ENCODE measurements around the gene COQ10A. TPM values are rescaled to one million over a fixed set of nuclear protein-coding genes. Genes with fewer than 3 reads are reported as not detected.
"Not testable (repeated sequence)": the region's sequence is repeated elsewhere in the genome, so short reads cannot be mapped to it uniquely, and the experiment has no call there.

The COQ10A gene
- total RNA-seq, 1 experiment from 2014 or later, result 14.4 TPM

- H3K27ac ChIP-seq, result peak overlapping the region; percentile 37; the same call in 1 of the 2 replicates
- peak; percentile 38 to 58 for DNase-seq
These were observed 9.2 kb upstream of the COQ10A start for GRCh38 chr12:56257491-56258067.

DNA sequence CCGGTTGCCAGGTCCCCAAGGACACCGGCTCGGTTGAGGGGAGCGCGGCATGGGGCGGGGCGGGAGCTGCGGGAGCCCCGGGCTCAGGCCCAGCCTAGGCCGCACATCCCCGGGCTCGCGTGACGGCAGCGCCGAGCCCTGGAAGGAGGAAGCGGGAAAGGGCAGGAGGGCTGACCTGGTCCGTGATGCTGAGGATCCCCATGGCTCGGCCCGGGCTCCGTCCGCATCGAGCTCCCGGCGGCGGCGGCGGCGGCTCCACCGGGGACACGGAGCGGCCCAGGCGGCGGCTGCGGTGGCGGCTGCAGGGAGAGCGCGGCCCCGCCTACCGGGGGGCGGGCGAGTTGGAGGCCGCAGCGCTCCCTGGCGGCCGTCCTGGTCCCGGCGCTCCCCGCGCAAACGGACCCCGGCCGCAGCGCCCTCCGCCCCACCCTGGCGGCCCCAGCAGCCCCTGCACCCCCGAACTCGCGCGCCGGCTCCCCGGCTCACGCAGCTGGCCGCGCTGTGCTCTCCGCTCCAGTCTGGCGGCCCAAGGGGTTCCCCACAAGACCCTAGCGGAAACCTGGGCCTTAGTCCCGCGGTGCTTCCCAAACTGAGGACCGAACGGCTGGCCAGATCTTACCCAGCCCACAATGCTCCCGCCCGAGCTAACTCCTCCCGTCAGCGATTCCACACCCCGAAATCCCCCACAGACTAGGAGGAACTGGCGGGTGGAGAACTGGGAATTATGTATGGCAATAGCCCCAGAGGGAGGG is 8.5 kb upstream of the COQ10A start, which contains the start of gene ANKRD52:
TSS of gene ANKRD52 (minus strand) at position 317 of the 752 bp plus-strand sequence. CDS start at position 202, 115 bp downstream.
- peak; percentile 78 to 84 for DNase-seq
- H3K27ac ChIP-seq, result peak within 1 kb of the TSS; percentile 72
- peak within 1 kb of the TSS; percentile 87 for H3K4me3 ChIP-seq
- H3K4me1 ChIP-seq, result peaks cover 15% of the 10 kb centered on the region; the same call in 1 of the 2 replicates
- no peaks in the 10 kb centered on the region for H3K9me3 ChIP-seq (replicated peaks)
- peaks cover 13% of the 10 kb centered on the region for H3K36me3 ChIP-seq
- no peaks in the 10 kb centered on the region for H3K27me3 ChIP-seq

More at GRCh38 chr12:56257491-56258067, 9.2 kb upstream of the COQ10A start:
- Histone ChIP-seq H3K4me1 (peaks cover 15% of the 10 kb centered on the region; the same call in 1 of the 2 replicates), H3K4me3 (peak overlapping the region; percentile 87), H3K9me3 (replicated peaks) (no peaks in the 10 kb centered on the region), H3K27me3 (no peaks in the 10 kb centered on the region), H3K36me3 (peaks cover 17% of the 10 kb centered on the region)

DNA sequence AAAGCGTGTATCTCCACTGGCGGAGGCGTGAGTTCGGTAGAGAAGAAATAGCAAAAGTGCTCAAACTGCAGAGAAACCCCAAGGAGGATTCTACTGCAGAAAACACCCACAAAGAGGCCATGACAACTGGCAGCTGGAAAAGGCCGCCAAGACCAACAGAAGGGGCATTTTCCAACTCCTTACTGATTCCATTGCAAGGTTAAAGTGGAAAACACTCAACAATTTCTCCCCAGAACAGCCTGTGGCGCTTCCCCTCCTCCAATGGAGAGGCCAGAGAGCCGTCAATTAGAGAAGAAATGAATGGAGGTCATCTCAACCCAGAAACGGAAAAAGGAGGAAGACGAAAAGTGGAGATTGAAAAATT is 7.9 kb upstream of the COQ10A start:
- no peak for DNase-seq
- no peaks in the 10 kb centered on the region for H3K9me3 ChIP-seq (replicated peaks)
- peak overlapping the region; percentile 72 for H3K27ac ChIP-seq
- no peaks in the 10 kb centered on the region for H3K27me3 ChIP-seq
- peak overlapping the region; percentile 87 for H3K4me3 ChIP-seq
- peaks cover 15% of the 10 kb centered on the region; the same call in 1 of the 2 replicates for H3K4me1 ChIP-seq
- peaks cover 9% of the 10 kb centered on the region for H3K36me3 ChIP-seq

- H3K27me3 ChIP-seq, result no peaks in the 10 kb centered on the region
- peaks cover 6% of the 10 kb centered on the region; the same call in 1 of the 2 replicates for H3K36me3 ChIP-seq
- H3K4me3 ChIP-seq, result no peak overlapping the region
- H3K4me1 ChIP-seq, result peaks cover 15% of the 10 kb centered on the region; the same call in 1 of the 2 replicates
- no peak for DNase-seq
- H3K9me3 ChIP-seq (replicated peaks), result no peaks in the 10 kb centered on the region
- no peak overlapping the region for H3K27ac ChIP-seq
These were observed 6.4 kb upstream of the COQ10A start for GRCh38 chr12:56260380-56260779.

- Histone ChIP-seq H3K36me3 (0 out of 2 replicates have a peak, but pooled peaks cover 6% of the 10 kb centered on the region), H3K4me1 (peaks cover 15% of the 10 kb centered on the region; the same call in 1 of the 2 replicates), H3K27ac (no peak overlapping the region; the same call in 1 of the 2 replicates), H3K27me3 (no peaks in the 10 kb centered on the region), H3K9me3 (replicated peaks) (no peaks in the 10 kb centered on the region), H3K4me3 (no peak overlapping the region)
- no peak for DNase-seq
These were observed 5.8 kb upstream of the COQ10A start for GRCh38 chr12:56260921-56261320.

DNA sequence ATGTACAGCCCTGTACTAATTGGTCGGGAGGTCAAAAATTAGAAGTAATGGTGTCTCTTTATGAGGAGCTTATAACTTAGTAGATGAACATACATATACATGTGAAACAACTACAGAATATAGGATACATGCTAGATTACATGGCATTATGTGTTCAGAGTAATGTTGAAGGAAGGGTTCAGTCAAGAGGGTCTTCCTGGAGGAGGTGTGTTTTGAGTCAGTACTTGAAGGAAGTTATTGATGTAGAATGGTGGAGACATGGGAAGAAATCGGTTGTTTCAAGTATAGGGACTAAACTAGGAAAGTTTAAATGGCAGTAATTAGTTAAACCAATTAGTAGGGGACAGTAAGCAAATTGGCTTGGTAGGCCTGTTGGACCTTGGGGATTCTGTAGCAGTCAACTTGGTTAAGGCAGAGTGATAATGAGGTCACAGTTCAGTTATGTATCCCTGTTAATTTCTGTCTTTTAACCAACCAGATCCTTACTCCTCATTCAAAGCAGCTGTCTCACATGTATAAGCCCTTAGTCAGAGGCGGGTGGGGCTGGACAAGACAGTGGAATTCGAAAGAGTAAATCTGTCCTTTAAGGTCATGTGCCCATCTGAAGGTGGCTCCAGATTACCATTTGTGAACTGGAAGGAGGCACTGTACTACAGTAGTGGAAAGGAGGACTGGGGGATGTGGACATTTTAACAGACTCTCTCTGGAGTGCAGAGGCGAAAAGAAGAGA is 5.1 kb upstream of the COQ10A start:
- Histone ChIP-seq H3K4me1 (peaks cover 13% of the 10 kb centered on the region; the same call in 1 of the 2 replicates), H3K9me3 (replicated peaks) (no peaks in the 10 kb centered on the region), H3K27ac (peak overlapping the region; percentile 41), H3K4me3 (no peak overlapping the region), H3K27me3 (no peaks in the 10 kb centered on the region), H3K36me3 (no peaks in the 10 kb centered on the region)
- DNase-seq, result peak; percentile 47 to 57

GRCh38 chr12:56262955-56263354 is 3.8 kb upstream of the COQ10A start:
- H3K27me3 ChIP-seq; DNase-seq; H3K27ac ChIP-seq; H3K36me3 ChIP-seq; H3K9me3 ChIP-seq (replicated peaks); H3K4me3 ChIP-seq; H3K4me1 ChIP-seq: not testable (repeated sequence)

DNA sequence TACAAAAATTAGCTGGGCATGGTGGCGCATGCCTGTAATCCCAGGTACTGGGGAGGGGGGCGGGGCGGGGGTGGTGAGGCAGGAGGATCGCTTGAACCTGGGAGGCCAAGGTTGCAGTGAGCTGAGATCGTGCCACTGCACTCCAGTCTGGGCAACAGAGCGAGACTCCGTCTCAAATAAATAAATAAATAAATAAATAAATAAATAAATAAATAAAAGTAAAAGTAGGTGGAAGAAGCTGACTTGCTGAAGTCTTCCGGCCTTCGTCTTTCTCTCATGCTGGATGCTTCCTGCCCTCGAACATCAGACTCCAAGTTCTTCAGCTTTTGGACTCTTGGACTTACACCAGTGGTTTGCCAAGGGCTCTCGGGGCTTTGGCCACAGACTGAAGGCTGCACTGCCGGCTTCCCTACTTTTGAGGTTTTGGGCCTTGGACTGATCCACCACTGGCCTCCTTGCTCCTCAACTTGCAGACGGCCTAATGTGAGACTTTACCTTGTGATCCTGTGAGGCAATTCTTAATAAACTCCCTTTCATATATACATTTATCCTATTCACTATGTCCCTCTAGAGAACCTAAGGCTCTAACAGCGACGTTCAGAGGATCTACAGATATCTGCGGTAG is 562 bp upstream of the COQ10A start:
- DNase-seq; H3K27ac ChIP-seq; H3K9me3 ChIP-seq (replicated peaks): not testable (repeated sequence)

GRCh38 chr12:56267443-56268071 is 815 bp downstream of the COQ10A start:
- H3K4me3 ChIP-seq, result peak overlapping the region; percentile 68
- no peaks in the 10 kb centered on the region; the same call in 1 of the 2 replicates for H3K4me1 ChIP-seq
- H3K27ac ChIP-seq, result no peak overlapping the region
- H3K27me3 ChIP-seq, result no peaks in the 10 kb centered on the region
- no peaks in the 10 kb centered on the region for H3K9me3 ChIP-seq (replicated peaks)
- H3K36me3 ChIP-seq, result peaks cover 25% of the 10 kb centered on the region
- no peak for DNase-seq

More for the DNA sequence above, 562 bp upstream of the COQ10A start:
- Histone ChIP-seq H3K36me3 (peaks cover 15% of the 10 kb centered on the region), H3K4me3 (peak overlapping the region; percentile 68)
- not testable (repeated sequence) for H3K4me1 ChIP-seq, H3K27me3 ChIP-seq

GRCh38 chr12:56271031-56271430 is 4.3 kb downstream of the COQ10A start:
- Histone ChIP-seq H3K27me3 (no peaks in the 10 kb centered on the region), H3K4me3 (no peak overlapping the region), H3K36me3 (peaks cover 51% of the 10 kb centered on the region), H3K9me3 (replicated peaks) (no peaks in the 10 kb centered on the region), H3K4me1 (no peaks in the 10 kb centered on the region; the same call in 1 of the 2 replicates), H3K27ac (no peak overlapping the region)
- no peak for DNase-seq

GRCh38 chr12:56272468-56272867 is 5.7 kb downstream of the COQ10A start:
- H3K9me3 ChIP-seq (replicated peaks); H3K27ac ChIP-seq; H3K27me3 ChIP-seq; DNase-seq; H3K4me3 ChIP-seq; H3K4me1 ChIP-seq: not testable (repeated sequence)
- peaks cover 60% of the 10 kb centered on the region for H3K36me3 ChIP-seq

DNA sequence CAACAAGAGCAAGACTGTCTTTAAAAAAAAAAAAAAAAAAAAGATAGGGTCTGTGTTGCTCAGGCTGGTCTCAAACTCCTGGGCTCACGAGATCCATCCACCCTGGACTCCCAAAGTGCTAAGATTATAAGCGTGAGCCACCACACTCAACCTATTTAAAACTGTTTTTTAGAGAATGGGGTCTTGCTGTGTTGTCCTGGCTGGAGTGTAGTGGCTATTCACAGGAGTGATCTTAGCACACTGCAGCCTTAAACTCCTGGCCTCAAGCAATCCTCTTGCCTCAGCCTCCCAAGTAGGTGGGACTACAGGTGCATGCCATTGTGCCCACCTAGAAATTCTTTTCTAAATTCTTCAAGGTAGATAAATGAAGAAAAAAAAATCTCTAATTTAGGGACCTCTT is 7.6 kb downstream of the COQ10A start:
- Histone ChIP-seq H3K27me3 (no peaks in the 10 kb centered on the region), H3K9me3 (replicated peaks) (no peaks in the 10 kb centered on the region), H3K4me1 (no peaks in the 10 kb centered on the region), H3K36me3 (peaks cover 76% of the 10 kb centered on the region), H3K27ac (no peak overlapping the region), H3K4me3 (no peak overlapping the region)
- no peak for DNase-seq

DNA sequence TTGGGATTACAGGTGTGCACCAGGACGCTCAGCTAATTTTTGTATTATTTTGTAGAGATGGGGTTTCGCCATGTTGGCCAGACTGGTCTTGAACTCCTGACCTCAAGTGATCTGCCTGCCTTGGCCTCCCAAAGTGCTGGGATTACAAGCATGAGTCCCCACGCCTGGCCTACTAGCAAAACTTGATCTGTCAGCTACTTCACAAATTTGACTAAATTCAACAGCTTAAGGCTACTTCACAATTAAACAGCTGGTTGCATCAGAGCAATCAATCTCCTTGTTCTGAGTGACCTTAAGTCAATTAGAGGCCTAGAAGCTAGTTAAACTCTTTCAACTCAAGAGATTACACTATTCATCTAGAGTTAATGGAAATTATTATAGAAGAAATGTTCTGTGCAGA is 12.2 kb downstream of the COQ10A start:
- peaks cover 83% of the 10 kb centered on the region for H3K36me3 ChIP-seq
- H3K27ac ChIP-seq, result no peak overlapping the region
- no peaks in the 10 kb centered on the region for H3K4me1 ChIP-seq
- no peaks in the 10 kb centered on the region for H3K27me3 ChIP-seq
- H3K9me3 ChIP-seq (replicated peaks), result no peaks in the 10 kb centered on the region
- H3K4me3 ChIP-seq, result no peak overlapping the region
- no peak for DNase-seq

- DNase-seq, result no peak
- no peaks in the 10 kb centered on the region for H3K4me1 ChIP-seq
- no peaks in the 10 kb centered on the region for H3K27me3 ChIP-seq
- peaks cover 81% of the 10 kb centered on the region for H3K36me3 ChIP-seq
- no peak overlapping the region for H3K27ac ChIP-seq
- no peaks in the 10 kb centered on the region for H3K9me3 ChIP-seq (replicated peaks)
- H3K4me3 ChIP-seq, result no peak overlapping the region
These were observed 14.1 kb downstream of the COQ10A start for GRCh38 chr12:56280849-56281248.
